DND-41 (cell line): ENCODE results near the gene NRP1.

Experiments used
- ATAC-seq: fragments of 200-7000 bp; cut with Tn5 transposase; 3 replicates; pipeline ENCODE4 v1.9.1; 2021; ENCODE audit warnings: low read depth; ENCODE audit not compliant: insufficient read depth
- DNase-seq: peaks from one replicate; pipeline ENCODE4 v3.0.0-alpha.2; 2020
- H2AFZ ChIP-seq: 2 replicates; pipeline ENCODE4 v1.6.0; 2012; ENCODE audit warnings: low read depth, low read length
- H3K27ac ChIP-seq: 2 replicates; pipeline ENCODE4 v1.5.1; 2012; ENCODE audit warnings: low read length, inconsistent platforms
- H3K27me3 ChIP-seq: fragments of 200-600 bp; sonication (generic); 2 replicates; pipeline ENCODE4 v1.6.0; 2012; ENCODE audit warnings: low read length, mild to moderate bottlenecking, inconsistent platforms; ENCODE audit not compliant: insufficient read depth, poor library complexity
- H3K36me3 ChIP-seq: 2 replicates; pipeline ENCODE4 v1.5.1; 2012; ENCODE audit warnings: low read length, inconsistent platforms; ENCODE audit not compliant: insufficient read depth
- H3K4me1 ChIP-seq: 2 replicates; pipeline ENCODE4 v1.5.1; 2012; ENCODE audit warnings: mild to moderate bottlenecking, low read length; ENCODE audit not compliant: insufficient read depth
- H3K4me2 ChIP-seq: 2 replicates; pipeline ENCODE4 v1.6.0; 2012; ENCODE audit warnings: mild to moderate bottlenecking, moderate library complexity, low read length, inconsistent platforms; ENCODE audit not compliant: insufficient read depth
- H3K4me3 ChIP-seq, 2 experiments: fragments of 200-600 bp in 1 of 2; shearing (Covaris generic) in 1 of 2; 2 replicates each; pipeline ENCODE4 v1.5.1; 2012 to 2016; ENCODE audit warnings: inconsistent platforms in 2 of 2, low read length in 2 of 2, mild to moderate bottlenecking in 2 of 2, low read depth in 1 of 2, moderate library complexity in 1 of 2
- H3K79me2 ChIP-seq: 2 replicates; pipeline ENCODE4 v1.6.0; 2012; ENCODE audit warnings: low read length, inconsistent platforms; ENCODE audit not compliant: insufficient read depth
- H3K9ac ChIP-seq: 2 replicates; pipeline ENCODE4 v1.6.0; 2012; ENCODE audit warnings: low read depth, mild to moderate bottlenecking, inconsistent platforms, low read length, moderate library complexity
- H3K9me3 ChIP-seq: 2 replicates; pipeline ENCODE4 v1.5.1; 2012; ENCODE audit warnings: low read length, moderate library complexity, mild to moderate bottlenecking, inconsistent platforms; ENCODE audit not compliant: insufficient read depth, severe bottlenecking
- H4K20me1 ChIP-seq: 2 replicates; pipeline ENCODE4 v1.6.0; 2012; ENCODE audit warnings: low read length; ENCODE audit not compliant: insufficient read depth
- CTCF ChIP-seq: IDR thresholded peaks from 2 replicates; pipeline ENCODE4 v1.5.1; 2012; ENCODE audit warnings: borderline replicate concordance, low read length, moderate library complexity, mild to moderate bottlenecking; ENCODE audit not compliant: poor library complexity, severe bottlenecking; ENCODE audit errors: extremely low read depth
- EZH2 ChIP-seq: IDR thresholded peaks from 3 replicates; pipeline ENCODE4 v1.6.1; 2012; ENCODE audit warnings: borderline replicate concordance, low read depth, mild to moderate bottlenecking, moderate library complexity, low read length, inconsistent platforms; ENCODE audit not compliant: severe bottlenecking

NRP1 gene

DNA sequence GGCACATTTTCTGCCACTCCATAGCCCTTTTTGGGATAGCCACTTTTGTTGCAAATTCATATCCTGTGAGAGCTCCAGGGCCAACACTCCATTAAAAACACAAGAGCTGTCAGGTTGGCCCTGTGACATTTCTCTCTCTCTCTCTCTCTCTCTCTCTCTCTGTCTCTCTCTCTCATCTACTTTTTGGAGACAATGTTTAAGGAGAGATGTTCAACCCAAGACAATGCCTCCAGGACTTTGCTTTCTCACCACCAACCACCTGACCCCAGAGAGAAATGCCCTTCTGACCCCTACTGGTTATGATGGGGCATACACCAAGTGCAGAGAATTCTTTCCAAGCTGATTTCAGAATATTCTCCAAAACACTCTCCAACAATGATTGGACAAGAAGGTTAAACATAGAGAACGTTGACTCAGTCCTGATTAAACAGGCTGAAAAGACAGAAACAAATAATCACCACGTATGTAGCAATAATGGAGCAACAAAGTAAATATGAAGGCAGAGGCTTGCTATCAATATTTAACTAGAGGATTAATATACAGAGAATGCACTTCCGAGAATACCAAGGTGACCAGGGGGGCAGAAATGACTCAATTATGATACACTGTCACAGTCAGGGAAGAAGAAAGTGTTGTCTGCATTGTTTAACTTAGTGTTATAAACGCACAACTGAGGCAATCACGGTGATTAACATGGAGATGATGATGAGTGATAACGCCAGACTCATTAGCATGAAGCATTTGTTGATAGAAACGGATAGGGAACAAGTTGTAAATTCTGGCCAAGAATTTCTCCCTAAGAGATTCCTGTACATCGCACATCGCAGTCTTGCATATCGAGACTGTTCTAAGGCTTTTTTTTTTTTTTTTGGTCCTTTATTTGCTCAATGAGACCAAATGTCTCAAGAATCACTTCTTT, 178.5 kb downstream of the NRP1 start:
- H3K4me1 ChIP-seq = peaks cover 8% of the 10 kb centered on the region
- H3K4me3 ChIP-seq = no peak overlapping the region
- H3K27ac ChIP-seq = no peak overlapping the region
- no peaks in the 10 kb centered on the region for H4K20me1 ChIP-seq
- H3K9ac ChIP-seq = no peak overlapping the region
- no peaks in the 10 kb centered on the region for H3K9me3 ChIP-seq
- H3K4me2 ChIP-seq = no peak overlapping the region
- DNase-seq (peak; percentile 50), ATAC-seq (peak; percentile 88)
- H3K36me3 ChIP-seq = no peaks in the 10 kb centered on the region
- 0 out of 2 replicates have a peak overlapping the region, but pooled peaks have one; percentile 4 for H2AFZ ChIP-seq
- no peaks in the 10 kb centered on the region for H3K27me3 ChIP-seq
- peak; percentile 82 for TF ChIP-seq CTCF
- no peak for TF ChIP-seq EZH2
- H3K79me2 ChIP-seq = no peaks in the 10 kb centered on the region

GRCh38 chr10:33154590-33154989, 179.9 kb downstream of the NRP1 start:
- no peak overlapping the region for H3K9ac ChIP-seq
- no peaks in the 10 kb centered on the region for H3K9me3 ChIP-seq
- H4K20me1 ChIP-seq = no peaks in the 10 kb centered on the region
- no peaks in the 10 kb centered on the region for H3K79me2 ChIP-seq
- H3K36me3 ChIP-seq = no peaks in the 10 kb centered on the region
- no peak overlapping the region for H3K4me2 ChIP-seq
- no peaks in the 10 kb centered on the region for H3K27me3 ChIP-seq
- no peak overlapping the region for H3K4me3 ChIP-seq
- TF ChIP-seq EZH2 (no peak), CTCF (no peak)
- H3K27ac ChIP-seq = no peak overlapping the region
- no peak for ATAC-seq
- DNase-seq = no peak
- H2AFZ ChIP-seq = no peak overlapping the region
- H3K4me1 ChIP-seq = peaks cover 14% of the 10 kb centered on the region

DNA sequence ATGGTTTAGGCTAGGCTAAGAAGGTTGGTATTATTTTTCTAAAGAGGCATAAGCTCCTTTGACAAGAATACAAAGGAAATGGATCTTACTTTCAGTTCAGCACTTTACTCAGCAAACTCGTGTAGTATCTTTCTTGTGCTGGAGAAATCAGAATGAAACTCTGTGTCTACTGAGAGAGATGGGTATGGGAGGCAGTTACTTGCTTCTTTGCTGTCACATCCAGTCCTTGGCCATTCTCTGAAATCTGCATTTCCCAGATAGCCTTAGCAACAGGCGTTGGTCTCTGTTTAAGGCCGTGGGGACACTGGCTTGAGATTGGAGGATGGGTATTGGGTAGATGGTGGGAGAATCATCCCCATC, 180.5 kb downstream of the NRP1 start:
- H3K27ac ChIP-seq = no peak overlapping the region

More for the DNA sequence above, 180.5 kb downstream of the NRP1 start:
- TF ChIP-seq EZH2 (no peak), CTCF (no peak)
- no peak overlapping the region for H3K4me2 ChIP-seq
- no peaks in the 10 kb centered on the region for H3K9me3 ChIP-seq
- H3K9ac ChIP-seq = no peak overlapping the region
- no peak overlapping the region for H3K4me3 ChIP-seq
- H3K36me3 ChIP-seq = no peaks in the 10 kb centered on the region
- peak overlapping the region; percentile 52 for H2AFZ ChIP-seq
- DNase-seq (no peak), ATAC-seq (no peak)
- H3K79me2 ChIP-seq = no peaks in the 10 kb centered on the region
- H3K4me1 ChIP-seq = peaks cover 14% of the 10 kb centered on the region
- H3K27me3 ChIP-seq = no peaks in the 10 kb centered on the region
- no peaks in the 10 kb centered on the region for H4K20me1 ChIP-seq
